Measurements from ENCODE around the gene TEX52. TPM values are rescaled to one million over a fixed set of nuclear protein-coding genes. Genes with fewer than 3 reads are reported as not detected.
"Not testable (repeated sequence)": the region's sequence is repeated elsewhere in the genome, so short reads cannot be mapped to it uniquely, and the experiment has no call there.

The TEX52 gene
- polyA plus RNA-seq, 1 donor (not counting 4 experiments of a cell fraction or from before 2014, with no cell fraction given): not detected

DNA sequence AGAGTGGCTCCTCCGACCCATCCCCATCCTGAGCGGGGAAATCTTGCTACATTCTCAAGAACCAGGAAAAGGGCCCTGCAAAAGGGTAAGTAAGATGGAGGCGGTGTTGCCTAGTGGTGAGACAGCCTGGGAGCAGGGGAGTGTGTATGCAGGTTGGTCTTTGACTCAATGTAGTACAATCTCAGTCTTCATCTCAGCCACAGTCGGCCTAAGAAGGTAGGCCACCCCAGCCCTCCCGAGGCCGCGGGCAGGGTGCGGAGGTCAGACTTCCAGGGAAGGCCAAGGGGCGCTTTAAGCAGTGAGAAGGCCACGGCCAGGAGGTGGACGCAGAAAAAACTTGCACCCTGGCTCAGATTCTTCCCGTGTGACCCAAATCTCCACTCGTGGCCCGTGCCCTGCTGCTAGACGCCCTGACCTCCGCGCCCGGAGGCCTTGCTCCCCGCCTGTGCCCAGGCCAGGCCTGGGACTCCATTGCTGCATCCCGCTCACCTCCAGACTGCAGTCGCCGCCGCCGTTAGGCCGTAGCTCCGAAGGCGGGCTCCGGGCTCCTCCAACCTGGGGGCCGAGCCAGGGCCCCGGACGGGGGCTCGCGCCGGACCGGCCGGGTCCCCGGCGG is 19.7 kb upstream of the TEX52 start:
- peak overlapping the region; percentile 78 to 96 (median 84) for H3K4me3 ChIP-seq (ENCODE audit: control insufficient read depth in 2 of 3, extremely low read depth in 1 of 3, insufficient read depth in 2 of 3, low read depth in 1 of 3, low read length in 3 of 3)
- H3K9ac ChIP-seq (ENCODE audit: control insufficient read depth, extremely low read depth, insufficient read depth, low read length): peak overlapping the region; percentile 98
- peaks cover 14% of the 10 kb centered on the region for H3K4me1 ChIP-seq (ENCODE audit: control insufficient read depth, extremely low read depth, insufficient read depth, low read length)
- H3K9me3 ChIP-seq (ENCODE audit: control insufficient read depth, low read depth, low read length): no peaks in the 10 kb centered on the region
- H2AFZ ChIP-seq (ENCODE audit: control insufficient read depth, low read length): peak overlapping the region; percentile 81
- TF ChIP-seq, protein P1, sequence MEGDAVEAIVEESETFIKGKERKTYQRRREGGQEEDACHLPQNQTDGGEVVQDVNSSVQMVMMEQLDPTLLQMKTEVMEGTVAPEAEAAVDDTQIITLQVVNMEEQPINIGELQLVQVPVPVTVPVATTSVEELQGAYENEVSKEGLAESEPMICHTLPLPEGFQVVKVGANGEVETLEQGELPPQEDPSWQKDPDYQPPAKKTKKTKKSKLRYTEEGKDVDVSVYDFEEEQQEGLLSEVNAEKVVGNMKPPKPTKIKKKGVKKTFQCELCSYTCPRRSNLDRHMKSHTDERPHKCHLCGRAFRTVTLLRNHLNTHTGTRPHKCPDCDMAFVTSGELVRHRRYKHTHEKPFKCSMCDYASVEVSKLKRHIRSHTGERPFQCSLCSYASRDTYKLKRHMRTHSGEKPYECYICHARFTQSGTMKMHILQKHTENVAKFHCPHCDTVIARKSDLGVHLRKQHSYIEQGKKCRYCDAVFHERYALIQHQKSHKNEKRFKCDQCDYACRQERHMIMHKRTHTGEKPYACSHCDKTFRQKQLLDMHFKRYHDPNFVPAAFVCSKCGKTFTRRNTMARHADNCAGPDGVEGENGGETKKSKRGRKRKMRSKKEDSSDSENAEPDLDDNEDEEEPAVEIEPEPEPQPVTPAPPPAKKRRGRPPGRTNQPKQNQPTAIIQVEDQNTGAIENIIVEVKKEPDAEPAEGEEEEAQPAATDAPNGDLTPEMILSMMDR (optimal IDR thresholded peaks at IDR 0.05 in 1 of 3, IDR thresholded peaks at IDR 0.05 in 1 of 3, conservative IDR thresholded peaks at IDR 0.05 in 1 of 3; ENCODE audit: extremely low read depth in 1 of 3, insufficient read depth in 2 of 3, low read length in 3 of 3): no peak
- no peak for TF ChIP-seq EZH2 (IDR thresholded peaks at IDR 0.05; ENCODE audit: low read length)
- no peaks in the 10 kb centered on the region for H3K9me1 ChIP-seq (ENCODE audit: control insufficient read depth, extremely low read depth, insufficient read depth, low read length)
- H3K79me2 ChIP-seq (ENCODE audit: control insufficient read depth, insufficient read depth, low read length): peaks cover 48% of the 10 kb centered on the region
- DNase-seq (ENCODE audit: low read depth, low spot score) (no peak), FAIRE-seq (no peak)
- H3K36me3 ChIP-seq (ENCODE audit: control insufficient read depth in 2 of 2, extremely low read depth in 1 of 2, insufficient read depth in 2 of 2, low read length in 2 of 2): peaks cover 0 to 11% of the 10 kb centered on the region in 2 experiments
- no peaks in the 10 kb centered on the region for H4K20me1 ChIP-seq (ENCODE audit: control insufficient read depth, extremely low read depth, insufficient read depth, low read length)
- dilution Hi-C loops (cut with MboI; ENCODE audit: extremely low pct_ligation_motif_present, low sequenced_read_pairs): no loop called here
- peak overlapping the region; percentile 79 for H3K27ac ChIP-seq (ENCODE audit: control insufficient read depth, insufficient read depth, low read length)
- H3K27me3 ChIP-seq (ENCODE audit: control insufficient read depth, extremely low read depth, insufficient read depth, low read length): no peaks in the 10 kb centered on the region
- H3K4me2 ChIP-seq (ENCODE audit: control insufficient read depth, extremely low read depth, insufficient read depth, low read depth, low read length): peak overlapping the region; percentile 89

DNA sequence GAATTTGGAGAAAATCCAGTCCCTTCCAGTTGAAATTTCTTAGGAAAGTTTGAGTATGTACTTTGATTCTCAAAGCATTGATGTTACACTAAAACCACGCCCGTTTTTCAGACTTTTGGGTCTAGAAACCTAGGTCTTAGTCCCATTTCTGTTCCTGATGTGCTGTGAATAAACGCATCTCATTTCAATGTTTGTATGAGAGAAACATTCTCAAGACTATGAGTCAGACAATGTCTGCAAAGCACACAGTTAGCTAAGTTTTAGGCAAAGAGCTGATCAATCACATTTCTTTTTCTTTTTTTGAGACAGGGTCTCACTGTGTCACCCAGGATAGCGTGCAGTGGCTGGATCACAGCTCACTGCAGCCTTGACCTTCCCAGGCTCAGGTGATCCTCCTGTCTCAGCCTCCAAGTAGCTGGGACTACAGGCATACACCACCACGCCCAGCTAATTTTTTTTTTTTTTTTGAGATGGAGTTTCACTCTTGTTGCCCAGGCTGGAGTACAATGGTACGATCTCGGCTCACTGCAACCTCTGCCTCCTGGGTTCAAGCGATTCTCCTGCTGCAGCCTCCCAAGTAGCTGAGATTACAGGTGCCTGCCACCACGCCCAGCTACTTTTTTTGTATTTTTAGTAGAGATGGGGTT is 12.3 kb upstream of the TEX52 start:
- H3K9me3 ChIP-seq (ENCODE audit: control insufficient read depth, low read depth, low read length); H3K4me2 ChIP-seq (ENCODE audit: control insufficient read depth, extremely low read depth, insufficient read depth, low read depth, low read length); H4K20me1 ChIP-seq (ENCODE audit: control insufficient read depth, extremely low read depth, insufficient read depth, low read length); H3K27ac ChIP-seq (ENCODE audit: control insufficient read depth, insufficient read depth, low read length); H3K9ac ChIP-seq (ENCODE audit: control insufficient read depth, extremely low read depth, insufficient read depth, low read length); dilution Hi-C loops (cut with MboI; ENCODE audit: extremely low pct_ligation_motif_present, low sequenced_read_pairs); H3K4me3 ChIP-seq (ENCODE audit: control insufficient read depth in 2 of 3, extremely low read depth in 1 of 3, insufficient read depth in 2 of 3, low read depth in 1 of 3, low read length in 3 of 3); H3K27me3 ChIP-seq (ENCODE audit: control insufficient read depth, extremely low read depth, insufficient read depth, low read length); DNase-seq (ENCODE audit: low read depth, low spot score); H2AFZ ChIP-seq (ENCODE audit: control insufficient read depth, low read length); H3K9me1 ChIP-seq (ENCODE audit: control insufficient read depth, extremely low read depth, insufficient read depth, low read length); H3K4me1 ChIP-seq (ENCODE audit: control insufficient read depth, extremely low read depth, insufficient read depth, low read length); FAIRE-seq: not testable (repeated sequence)
- Histone ChIP-seq H3K79me2 (ENCODE audit: control insufficient read depth, insufficient read depth, low read length) (peaks cover 10% of the 10 kb centered on the region), H3K36me3 (ENCODE audit: control insufficient read depth in 2 of 2, extremely low read depth in 1 of 2, insufficient read depth in 2 of 2, low read length in 2 of 2) (peaks cover 2 to 36% of the 10 kb centered on the region in 2 experiments)
